HFFc6 (cell line): Measurements from ENCODE around the gene PRDM11. TPM values are rescaled to one million over a fixed set of nuclear protein-coding genes. Genes with fewer than 3 reads are reported as not detected.

ENCODE experiments used
- DNase-seq: peaks from one replicate; pipeline ENCODE4 v3.0.0-alpha.2; 2018
- H3K27ac Mint-ChIP-seq: 2 replicates; pipeline ENCODE4 v1.8.0; 2020; ENCODE audit warnings: mild to moderate bottlenecking, mixed read lengths
- H3K27me3 Mint-ChIP-seq: 2 replicates; pipeline ENCODE4 v1.8.0; 2021; ENCODE audit warnings: mild to moderate bottlenecking, moderate library complexity, mixed read lengths; ENCODE audit not compliant: insufficient read depth
- H3K36me3 Mint-ChIP-seq: 2 replicates; pipeline ENCODE4 v1.8.0; 2021; ENCODE audit warnings: low read depth, mixed read lengths
- H3K4me1 Mint-ChIP-seq: 2 replicates; pipeline ENCODE4 v1.8.0; 2020; ENCODE audit warnings: low read depth, mixed read lengths
- H3K4me3 Mint-ChIP-seq: 2 replicates; pipeline ENCODE4 v1.8.0; 2020; ENCODE audit warnings: mild to moderate bottlenecking, moderate library complexity, mixed read lengths
- H3K9me3 Mint-ChIP-seq: 2 replicates; pipeline ENCODE4 v1.8.0; 2020; ENCODE audit warnings: mild to moderate bottlenecking, mixed read lengths
- CTCF ChIP-seq: fragments of 200-600 bp; sonication (generic); IDR thresholded peaks from 2 replicates; pipeline ENCODE4 v1.5.0; 2021; ENCODE audit warnings: antibody characterized with exemption, mild to moderate bottlenecking
- total RNA-seq, 6 experiments: library from RNA; stranded (reverse); fragmentation: NEBNext Ultra II Directional; extraction: Animal tissue kit (Norgen Biotek cat#: 25700); gene quantifications; 2 replicates in 1 of 6; 3 replicates in 5 of 6; pipeline ENCODE4 v1.2.3, GENCODE V29; 2021

Gene PRDM11
- total RNA-seq, 6 experiments from 2014 or later: 2.0 to 5.6 (median 2.7) TPM

- DNase-seq: peak; percentile 82
- H3K9me3 Mint-ChIP-seq: no peaks in the 10 kb centered on the region
- peak overlapping the region; percentile 67; the same call in 1 of the 2 replicates for H3K27ac Mint-ChIP-seq
- H3K27me3 Mint-ChIP-seq: peaks cover 7% of the 10 kb centered on the region
- H3K4me1 Mint-ChIP-seq: peaks cover 20% of the 10 kb centered on the region
- peak overlapping the region; percentile 62 for H3K4me3 Mint-ChIP-seq
- no peaks in the 10 kb centered on the region for H3K36me3 Mint-ChIP-seq
- no peak for TF ChIP-seq CTCF
Observed at GRCh38 chr11:45264839-45265515, 118.5 kb downstream of the PRDM11 start.

DNA sequence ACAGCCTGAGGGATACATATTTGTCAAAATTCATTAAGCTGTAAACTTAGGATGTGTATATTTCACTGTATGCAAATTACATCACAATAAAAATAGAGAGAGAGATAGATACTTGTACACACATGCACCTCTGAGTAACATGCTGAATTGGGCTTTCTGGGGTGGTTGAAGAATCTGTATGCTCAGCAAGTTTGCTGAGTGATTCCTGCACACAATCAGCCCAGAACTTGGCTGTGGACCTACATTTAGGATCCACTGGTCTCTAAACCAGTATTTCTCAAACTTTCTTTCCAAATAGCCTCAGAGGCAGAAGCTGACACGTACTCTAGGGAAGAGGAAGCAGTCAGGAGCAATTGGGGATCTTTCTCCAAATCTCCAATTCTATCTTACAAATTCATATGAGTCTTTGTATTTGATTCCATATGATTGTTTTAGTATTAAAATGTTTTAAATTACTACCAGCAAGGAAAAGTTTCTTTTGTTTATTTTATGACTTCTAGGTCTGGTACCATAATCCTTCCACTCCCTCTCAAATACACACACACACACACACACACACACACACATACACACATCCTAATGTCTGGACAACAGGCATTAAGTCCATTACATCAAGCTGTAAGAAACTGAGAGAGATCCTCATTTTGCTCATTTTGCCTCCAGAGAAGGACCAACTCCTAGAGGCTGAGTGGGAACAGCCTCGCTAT lies 119.7 kb downstream of the PRDM11 start:
- H3K27ac Mint-ChIP-seq: no peak overlapping the region
- no peaks in the 10 kb centered on the region for H3K36me3 Mint-ChIP-seq
- H3K4me1 Mint-ChIP-seq: peaks cover 18% of the 10 kb centered on the region
- no peaks in the 10 kb centered on the region for H3K9me3 Mint-ChIP-seq
- H3K27me3 Mint-ChIP-seq: peaks cover 7% of the 10 kb centered on the region
- H3K4me3 Mint-ChIP-seq: no peak overlapping the region
- DNase-seq: no peak
- no peak for TF ChIP-seq CTCF

DNA sequence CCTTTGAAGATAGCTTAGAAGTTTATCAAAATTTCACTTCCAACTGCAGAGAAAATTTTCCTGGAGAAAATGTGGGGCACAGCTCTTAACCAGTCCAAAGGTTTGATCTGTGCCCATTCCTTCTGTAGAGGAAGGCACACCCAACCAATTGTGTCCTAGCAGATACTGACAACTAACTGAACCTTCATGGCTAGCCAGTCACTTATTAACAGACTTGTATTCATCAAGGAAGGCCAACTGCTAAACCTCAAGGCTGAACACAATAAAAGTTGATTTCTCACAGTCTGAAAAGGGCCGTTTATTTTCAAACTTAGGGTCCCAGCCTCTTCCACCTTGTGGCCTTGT lies 120.2 kb downstream of the PRDM11 start:
- no peak overlapping the region for H3K4me3 Mint-ChIP-seq
- peaks cover 9% of the 10 kb centered on the region for H3K27me3 Mint-ChIP-seq
- DNase-seq: no peak
- peaks cover 18% of the 10 kb centered on the region for H3K4me1 Mint-ChIP-seq
- no peak overlapping the region for H3K27ac Mint-ChIP-seq
- no peaks in the 10 kb centered on the region for H3K9me3 Mint-ChIP-seq
- no peak for TF ChIP-seq CTCF
- no peaks in the 10 kb centered on the region for H3K36me3 Mint-ChIP-seq

DNA sequence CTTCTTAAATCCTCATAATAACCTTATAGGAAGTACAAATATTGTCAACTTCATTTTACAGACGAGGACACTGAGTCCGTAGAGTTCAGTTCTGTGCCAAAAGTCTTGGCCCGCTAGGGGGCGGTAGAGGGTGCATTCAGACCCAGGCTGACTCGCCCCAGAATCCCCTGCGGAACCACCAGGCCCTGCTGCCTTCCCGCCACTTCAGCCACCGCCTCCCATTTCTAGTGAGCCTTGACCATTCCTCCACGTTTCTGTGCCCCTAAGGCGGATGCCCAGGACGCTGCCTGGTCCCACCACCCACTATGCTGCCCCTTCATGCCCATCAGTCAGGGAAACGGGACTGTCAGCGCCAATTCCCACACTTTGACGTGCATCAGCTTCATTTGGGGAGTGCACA lies 120.6 kb downstream of the PRDM11 start:
- peaks cover 9% of the 10 kb centered on the region for H3K27me3 Mint-ChIP-seq
- H3K4me1 Mint-ChIP-seq: peaks cover 18% of the 10 kb centered on the region
- no peak overlapping the region for H3K4me3 Mint-ChIP-seq
- no peaks in the 10 kb centered on the region for H3K36me3 Mint-ChIP-seq
- H3K27ac Mint-ChIP-seq: no peak overlapping the region
- no peaks in the 10 kb centered on the region for H3K9me3 Mint-ChIP-seq
- peak; percentile 71 for TF ChIP-seq CTCF
- no peak for DNase-seq

GRCh38 chr11:45267652-45268299 lies 121.3 kb downstream of the PRDM11 start:
- Mint-ChIP-seq H3K9me3 (no peaks in the 10 kb centered on the region), H3K4me1 (peaks cover 18% of the 10 kb centered on the region), H3K27me3 (peaks cover 9% of the 10 kb centered on the region), H3K4me3 (no peak overlapping the region), H3K36me3 (no peaks in the 10 kb centered on the region), H3K27ac (no peak overlapping the region)
- no peak for TF ChIP-seq CTCF
- DNase-seq: no peak
